Measurements from ENCODE around the gene MAFG. TPM values are rescaled to one million over a fixed set of nuclear protein-coding genes. Genes with fewer than 3 reads are reported as not detected.

The MAFG gene
- total and polyA plus RNA-seq, 2 of the 13 experiments (the other 11 are each of a cell fraction or from before 2014, with no cell fraction given): 14.5 to 20.0 TPM

- TF ChIP-seq PAXIP1 (CRISPR knock-in tag; conservative IDR thresholded peaks at IDR 0.05): no peak
- TF ChIP-seq, protein P1, sequence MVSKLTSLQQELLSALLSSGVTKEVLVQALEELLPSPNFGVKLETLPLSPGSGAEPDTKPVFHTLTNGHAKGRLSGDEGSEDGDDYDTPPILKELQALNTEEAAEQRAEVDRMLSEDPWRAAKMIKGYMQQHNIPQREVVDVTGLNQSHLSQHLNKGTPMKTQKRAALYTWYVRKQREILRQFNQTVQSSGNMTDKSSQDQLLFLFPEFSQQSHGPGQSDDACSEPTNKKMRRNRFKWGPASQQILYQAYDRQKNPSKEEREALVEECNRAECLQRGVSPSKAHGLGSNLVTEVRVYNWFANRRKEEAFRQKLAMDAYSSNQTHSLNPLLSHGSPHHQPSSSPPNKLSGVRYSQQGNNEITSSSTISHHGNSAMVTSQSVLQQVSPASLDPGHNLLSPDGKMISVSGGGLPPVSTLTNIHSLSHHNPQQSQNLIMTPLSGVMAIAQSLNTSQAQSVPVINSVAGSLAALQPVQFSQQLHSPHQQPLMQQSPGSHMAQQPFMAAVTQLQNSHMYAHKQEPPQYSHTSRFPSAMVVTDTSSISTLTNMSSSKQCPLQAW (CRISPR knock-in tag; IDR thresholded peaks at IDR 0.05): no peak
- TF ChIP-seq ZFP1 (CRISPR knock-in tag; IDR thresholded peaks at IDR 0.05): no peak
- no peak for TF ChIP-seq RORA (CRISPR knock-in tag; IDR thresholded peaks at IDR 0.05)
- no peak for TF ChIP-seq ZNF264 (CRISPR knock-in tag; IDR thresholded peaks at IDR 0.05)
- TF ChIP-seq KAT7 (CRISPR knock-in tag; IDR thresholded peaks at IDR 0.05; ENCODE audit: borderline replicate concordance): no peak
- no peak for TF ChIP-seq ZBTB40 (IDR thresholded peaks at IDR 0.05)
- no peak for TF ChIP-seq ZBTB40 (CRISPR knock-in tag; IDR thresholded peaks at IDR 0.05)
- no peak for TF ChIP-seq ZNF3 (CRISPR knock-in tag; IDR thresholded peaks at IDR 0.05)
- peak; percentile 94; the same call in 1 of the 2 replicates for TF ChIP-seq ZNF724P (CRISPR knock-in tag; IDR thresholded peaks at IDR 0.05; ENCODE audit: borderline replicate concordance)
- no peak for TF ChIP-seq CBX1 (IDR thresholded peaks at IDR 0.05; ENCODE audit: low read depth)
- TF ChIP-seq ZNF432 (CRISPR knock-in tag; IDR thresholded peaks at IDR 0.05; ENCODE audit: borderline replicate concordance): no peak
- TF ChIP-seq SMC3 (IDR thresholded peaks at IDR 0.05; ENCODE audit: low read length): no peak
- TF ChIP-seq ZNF629 (CRISPR knock-in tag; conservative IDR thresholded peaks at IDR 0.05): no peak
- no peak; the same call in 1 of the 2 replicates for TF ChIP-seq SAFB2 (CRISPR knock-in tag; IDR thresholded peaks at IDR 0.05; ENCODE audit: borderline replicate concordance, low read depth)
- TF ChIP-seq RBM39 (IDR thresholded peaks at IDR 0.05; ENCODE audit: low read depth, low read length, poor library complexity, severe bottlenecking): no peak
- no peak for TF ChIP-seq ZNF136 (CRISPR knock-in tag; IDR thresholded peaks at IDR 0.05; ENCODE audit: low read depth)
Observed at GRCh38 chr17:81902023-81902652, 25.4 kb downstream of the MAFG start, which contains the start of gene NPB (continued).

Measured in HepG2 (cell line).